Stimulated activated CD4-positive, alpha-beta T cell treated with anti-CD3 and anti-CD28 coated beads, Interleukin-15, amount 100 ng/mL, for 1 hour (primary cell): ENCODE data around the gene KIF16B.

ENCODE experiments used
- DNase-seq, 2 donors: peaks; one replicate each; pipeline ENCODE4 v3.0.0-alpha.2; 2020; ENCODE audit warnings: low read depth in 1 of 2, low spot score in 1 of 2

Gene KIF16B

DNA sequence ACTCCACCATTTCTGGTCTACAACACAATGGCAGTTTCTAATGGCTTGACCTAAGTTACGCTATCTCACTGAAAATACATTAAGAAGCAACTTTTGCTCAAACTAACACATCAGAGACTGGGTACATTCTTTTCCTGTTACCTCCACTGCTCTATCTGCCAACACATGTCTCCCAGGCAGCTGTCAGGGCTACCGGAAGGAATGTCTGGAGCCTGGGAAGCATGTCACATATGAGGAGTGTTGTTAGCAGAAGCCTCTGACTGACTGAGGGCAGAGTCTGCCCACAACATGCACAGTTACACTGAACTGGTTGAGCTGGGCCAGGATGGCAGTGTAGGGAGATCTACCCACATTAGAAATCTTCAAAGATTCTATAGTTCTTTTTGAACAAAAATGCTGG, 264.5 kb downstream of the KIF16B start:
- no peak for DNase-seq

DNA sequence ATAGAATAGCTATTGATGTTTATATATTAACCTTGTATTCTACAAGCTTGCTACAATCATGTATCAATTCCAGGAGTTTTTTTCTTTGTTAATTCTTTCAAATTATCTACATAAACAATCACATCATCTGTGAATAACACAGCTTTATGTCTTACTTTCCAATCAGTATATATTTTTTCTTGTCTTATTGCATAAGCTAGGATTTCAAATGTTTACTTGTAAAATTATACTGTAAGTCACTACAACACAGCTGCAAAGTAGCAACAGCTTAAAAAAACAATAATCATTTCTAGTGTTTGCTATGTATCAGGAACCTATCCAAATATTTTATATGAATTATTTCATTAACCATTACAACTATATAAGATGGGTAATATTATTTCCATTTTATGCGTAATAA, 270.4 kb downstream of the KIF16B start:
- no peak for DNase-seq

DNA sequence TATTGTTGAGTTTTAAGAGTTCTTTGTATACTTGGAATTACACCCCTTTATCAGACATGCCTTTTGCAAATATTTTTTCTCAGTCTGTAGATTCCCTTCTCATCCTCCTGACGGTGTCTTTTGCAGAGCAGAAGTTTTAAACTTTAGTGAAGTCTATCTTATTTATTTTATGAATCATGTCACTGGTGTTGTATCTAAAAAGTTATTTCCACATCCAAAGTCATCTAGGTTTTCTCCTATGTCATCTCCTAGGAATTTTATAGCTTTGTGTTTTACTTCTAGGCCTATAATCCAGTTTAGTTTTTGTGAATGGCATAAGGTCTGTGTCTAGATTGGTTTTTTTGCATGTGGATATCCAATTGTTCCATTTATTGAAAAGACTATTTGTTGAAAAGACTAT, 271.3 kb downstream of the KIF16B start:
- no peak for DNase-seq

DNA sequence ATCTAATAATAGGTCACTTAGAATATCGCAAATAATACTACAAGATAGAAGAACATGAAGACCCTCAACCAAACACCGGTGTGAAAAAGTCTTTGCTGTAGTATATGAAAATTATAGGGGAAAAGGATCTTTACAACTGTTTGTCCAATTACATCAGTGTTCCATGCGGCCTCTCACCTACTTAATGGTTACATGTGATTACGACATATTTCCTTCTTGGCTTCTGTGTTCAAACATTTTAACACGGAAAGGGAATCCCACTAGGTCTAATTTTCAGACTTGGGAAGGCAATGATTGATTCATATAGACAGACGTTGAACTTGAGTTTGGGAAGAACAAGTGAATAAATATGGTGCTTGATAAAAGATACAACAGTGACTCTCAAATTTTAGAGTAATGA, 273.4 kb downstream of the KIF16B start:
- no peak for DNase-seq

DNA sequence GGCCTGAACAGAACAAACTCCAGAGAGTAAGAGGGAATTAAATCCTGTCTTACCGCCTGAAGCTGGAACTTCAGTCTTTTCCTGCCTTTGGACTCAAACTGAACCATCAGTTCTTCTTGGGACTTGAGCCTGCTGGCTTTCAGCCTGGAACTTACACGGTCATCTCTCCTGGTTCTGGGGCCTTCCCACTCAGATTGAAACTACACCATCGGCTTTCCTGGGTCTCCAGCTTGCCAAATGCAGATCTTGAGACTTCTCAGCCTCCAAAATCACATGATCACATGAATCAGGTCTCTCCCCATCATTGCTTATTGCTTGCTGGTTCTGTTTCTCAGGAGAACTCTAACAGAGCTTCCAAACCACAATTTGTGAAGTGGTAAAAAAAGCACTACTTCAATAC, 276.3 kb downstream of the KIF16B start:
- DNase-seq: no peak

DNA sequence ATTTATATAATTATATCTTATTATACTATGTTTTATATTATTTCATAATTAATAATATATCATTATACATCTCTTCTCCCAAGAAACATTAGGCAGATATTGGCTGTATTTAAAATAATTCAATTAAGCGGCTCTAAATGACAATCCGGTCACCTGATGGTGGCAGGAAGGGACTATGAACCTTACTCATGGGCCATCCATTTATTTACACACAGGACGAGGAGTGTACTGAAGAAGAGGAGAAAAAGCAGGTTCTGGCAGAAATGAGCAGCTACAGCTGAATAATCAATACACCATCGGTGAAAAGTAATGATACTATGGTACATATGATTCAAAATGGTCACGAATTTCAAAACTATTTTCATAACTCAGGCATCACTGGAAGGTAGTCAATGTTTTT, 277.7 kb downstream of the KIF16B start:
- no peak for DNase-seq

DNA sequence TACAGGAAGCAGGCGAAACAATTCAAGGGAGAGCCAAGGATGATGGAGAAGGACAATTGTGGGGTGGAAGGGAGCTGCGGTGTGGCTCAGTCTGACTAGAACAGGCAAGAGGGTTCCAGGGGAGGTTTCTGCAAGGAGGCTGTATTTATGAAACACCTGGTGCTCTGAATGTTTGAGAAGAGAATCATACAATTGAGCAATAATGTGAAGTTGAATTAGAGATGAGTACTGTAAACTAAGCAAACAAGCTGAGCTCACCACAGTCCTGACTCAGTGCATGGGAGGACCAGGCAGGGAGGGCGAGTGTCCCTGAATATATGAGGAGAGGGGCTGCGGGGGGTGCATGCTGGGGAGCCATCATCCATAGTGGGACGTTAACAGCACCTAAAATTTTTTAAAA, 279.7 kb downstream of the KIF16B start:
- no peak for DNase-seq

DNA sequence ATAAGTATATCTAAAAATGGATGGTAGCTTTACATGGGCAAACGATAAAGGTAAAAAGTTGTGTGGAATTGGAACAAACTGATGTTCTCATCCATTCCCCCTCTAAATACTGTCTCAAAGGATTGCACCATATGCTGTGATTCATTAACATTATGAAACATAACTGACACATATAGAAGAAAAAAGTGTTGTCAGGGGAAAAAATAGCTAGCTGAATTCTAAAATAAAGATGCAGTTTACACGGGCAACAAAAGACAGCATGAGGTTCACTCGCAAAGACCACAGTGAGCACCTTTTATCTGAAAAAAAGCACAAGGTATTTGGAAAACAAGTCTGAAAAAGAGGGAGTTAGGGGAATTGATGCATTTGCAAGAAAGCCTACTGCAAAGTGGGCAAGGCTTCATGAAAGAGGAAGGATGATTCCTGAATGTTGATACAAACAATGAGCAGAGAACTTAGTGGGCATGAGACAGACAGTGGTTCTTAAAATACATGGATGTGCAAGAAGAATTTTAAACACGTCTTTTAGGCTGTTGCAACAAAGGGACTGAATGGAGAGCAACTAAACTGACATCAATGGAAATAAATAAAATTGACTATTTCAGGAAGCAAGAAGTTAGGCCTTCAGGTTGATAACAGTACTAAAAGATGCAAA, 280.9 kb downstream of the KIF16B start:
- no peak for DNase-seq

DNA sequence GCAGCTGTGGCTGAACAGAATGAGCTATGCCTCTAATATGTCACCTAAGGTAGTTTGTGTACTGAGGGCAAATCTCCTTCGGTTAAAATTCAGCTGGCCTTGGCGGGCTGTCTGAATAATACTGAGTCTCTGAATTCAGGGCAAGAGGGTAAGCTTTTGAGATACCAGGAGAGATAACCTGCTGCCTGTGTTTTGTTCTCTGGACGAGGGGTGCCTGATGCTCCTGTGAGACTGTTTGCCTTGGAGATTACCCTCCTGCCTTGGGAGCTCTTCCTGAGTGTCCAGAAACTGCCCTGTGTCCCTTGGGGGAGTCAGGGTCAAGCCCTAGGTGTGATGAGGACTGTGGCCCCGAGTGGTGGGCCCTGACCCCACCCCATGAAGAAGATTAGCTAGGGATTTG, 282.9 kb downstream of the KIF16B start:
- no peak for DNase-seq

DNA sequence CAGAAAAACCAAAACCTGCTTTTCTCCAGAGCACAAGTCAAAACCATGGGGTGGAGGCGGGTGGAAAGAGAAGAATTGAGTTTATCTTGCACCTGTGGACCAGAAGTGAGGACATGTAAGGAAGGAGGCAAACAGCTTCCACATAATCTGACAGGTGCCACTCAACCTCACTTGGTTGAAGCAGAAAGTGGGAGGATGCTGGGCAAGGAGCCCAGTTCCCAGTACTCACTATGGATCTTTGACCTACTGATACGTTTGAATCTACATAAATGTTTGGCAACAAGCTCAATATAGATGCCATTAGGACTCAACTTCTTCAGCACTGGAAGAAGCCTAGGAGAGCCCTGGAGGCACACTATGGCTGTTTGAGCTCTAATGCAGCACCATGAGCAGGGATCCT, 285.5 kb downstream of the KIF16B start:
- DNase-seq: no peak

DNA sequence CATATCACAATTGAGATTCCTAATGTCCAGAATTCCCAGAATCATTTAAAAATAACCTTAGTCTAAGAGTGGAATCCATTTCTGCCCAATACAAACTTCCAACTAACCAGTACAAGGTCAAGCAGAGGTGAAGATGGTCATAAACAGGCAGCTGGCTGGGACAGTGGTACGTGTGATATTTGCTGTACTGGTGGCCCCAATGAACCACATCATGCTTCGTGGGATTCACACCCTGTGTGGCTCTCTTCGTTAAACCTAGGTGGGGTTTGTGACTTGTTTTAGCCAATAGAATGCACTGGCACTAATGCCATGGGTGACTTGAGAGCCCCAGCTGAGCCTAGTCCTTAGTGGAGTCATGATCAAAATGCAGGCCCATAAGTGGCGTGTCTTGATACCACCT, 286.6 kb downstream of the KIF16B start:
- no peak for DNase-seq

DNA sequence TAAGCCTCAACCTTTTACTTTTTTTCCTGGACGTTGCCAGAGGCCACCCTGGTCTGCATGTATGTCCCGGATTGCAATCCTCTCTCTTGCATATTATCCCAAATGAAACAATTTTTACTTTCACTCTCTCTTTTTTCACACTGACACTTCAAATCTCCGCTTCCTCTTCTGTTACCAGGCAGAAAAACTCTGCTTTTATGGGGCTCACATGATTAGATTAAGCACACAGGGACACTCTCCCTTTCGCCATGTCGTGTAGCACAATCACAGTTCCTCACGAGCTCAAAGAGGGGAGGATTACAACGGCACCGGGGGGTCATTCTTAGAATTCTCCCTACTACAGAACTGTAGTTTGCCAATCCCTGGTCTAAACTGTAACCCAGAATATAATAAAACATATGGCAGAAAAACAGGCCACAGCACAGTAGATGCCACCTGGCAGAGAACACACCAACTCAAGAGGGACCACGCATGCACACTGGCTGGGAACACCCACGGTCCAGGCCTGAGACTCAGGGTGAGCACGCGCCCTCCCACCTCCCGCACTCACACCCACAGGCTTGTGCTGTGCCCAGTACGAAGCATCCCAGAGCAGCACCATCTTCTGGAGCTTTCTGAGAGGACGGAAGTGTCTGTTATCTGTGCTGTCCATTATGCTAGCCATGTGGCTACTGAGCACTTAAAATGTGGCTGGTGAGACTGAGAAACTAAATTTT, 288.7 kb downstream of the KIF16B start:
- DNase-seq: no peak

DNA sequence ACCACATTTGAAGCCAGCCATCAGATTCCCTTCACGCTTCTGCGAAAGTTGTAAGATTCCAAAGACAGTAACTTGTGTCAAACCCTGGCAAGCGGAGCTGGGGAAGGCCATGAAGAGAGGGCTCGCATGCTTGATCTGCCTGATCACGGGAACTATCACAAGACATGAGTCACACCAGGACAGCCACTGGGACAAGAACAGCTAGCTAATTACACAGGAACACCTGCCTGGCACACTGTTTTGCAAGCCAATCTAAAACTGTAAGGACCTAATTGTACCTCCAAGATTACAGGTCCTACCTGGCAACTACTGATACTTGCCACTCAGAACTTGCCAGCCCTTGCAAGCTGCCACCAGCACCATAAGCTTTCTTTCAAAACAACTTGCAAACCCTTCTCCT, 289.3 kb downstream of the KIF16B start:
- DNase-seq: no peak

DNA sequence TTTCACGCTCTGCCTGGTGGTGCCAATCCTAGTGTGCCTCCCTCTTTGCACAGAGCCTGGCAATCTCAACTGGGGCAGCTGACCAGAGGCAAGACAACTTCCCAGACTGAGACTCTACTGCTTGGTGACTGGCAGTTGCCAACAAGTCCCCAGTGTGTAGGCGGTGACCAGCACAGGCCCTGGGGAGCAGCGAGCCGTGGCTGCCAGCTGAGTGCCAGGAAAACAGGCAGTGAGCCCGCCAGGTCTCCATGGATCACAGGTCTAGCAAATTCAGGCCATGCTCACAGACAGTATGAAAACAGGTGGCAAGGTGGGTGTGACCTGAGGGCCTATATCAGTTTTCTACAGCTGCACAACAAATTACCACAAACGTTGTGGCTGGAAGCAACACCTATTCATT, 289.9 kb downstream of the KIF16B start:
- no peak for DNase-seq

DNA sequence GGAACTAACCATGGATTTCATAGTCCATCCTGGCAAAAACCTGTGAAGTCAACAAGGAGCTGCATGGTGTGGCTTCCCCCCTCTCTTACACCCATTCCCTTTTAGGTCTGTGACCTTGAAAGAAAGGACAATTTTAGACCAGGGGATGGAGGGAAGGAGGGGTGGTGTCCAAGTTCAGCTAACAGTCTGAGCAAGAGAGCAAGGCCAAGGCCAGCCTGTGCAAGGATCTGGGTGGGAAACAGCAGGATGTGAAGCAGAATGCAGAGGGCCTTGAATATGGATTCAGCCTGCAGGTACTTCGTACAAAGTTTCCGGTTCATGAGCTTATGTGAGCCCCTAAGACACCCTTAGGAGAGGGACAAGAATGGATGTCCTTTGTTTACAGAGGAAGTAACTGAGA, 293.0 kb downstream of the KIF16B start:
- DNase-seq: no peak

DNA sequence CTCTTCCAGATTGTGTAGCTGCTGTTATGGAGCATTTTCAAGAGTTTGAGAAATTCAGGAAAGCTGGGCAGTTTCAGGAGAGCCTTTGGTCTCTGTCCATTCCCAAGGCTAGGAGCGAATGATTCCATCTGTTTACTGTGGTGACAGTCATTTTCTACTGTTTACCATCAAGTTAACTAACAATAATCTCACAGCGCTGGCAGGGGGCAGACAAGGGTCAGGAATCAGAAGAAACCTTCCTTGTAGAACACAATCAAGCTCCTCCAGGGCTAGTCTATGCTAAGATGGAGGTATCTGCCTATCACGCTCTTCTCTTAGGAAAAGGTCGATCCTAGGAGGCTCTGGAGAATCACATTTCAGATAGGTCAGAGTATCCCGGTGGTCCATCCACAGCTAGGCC, 293.9 kb downstream of the KIF16B start:
- DNase-seq: no peak

DNA sequence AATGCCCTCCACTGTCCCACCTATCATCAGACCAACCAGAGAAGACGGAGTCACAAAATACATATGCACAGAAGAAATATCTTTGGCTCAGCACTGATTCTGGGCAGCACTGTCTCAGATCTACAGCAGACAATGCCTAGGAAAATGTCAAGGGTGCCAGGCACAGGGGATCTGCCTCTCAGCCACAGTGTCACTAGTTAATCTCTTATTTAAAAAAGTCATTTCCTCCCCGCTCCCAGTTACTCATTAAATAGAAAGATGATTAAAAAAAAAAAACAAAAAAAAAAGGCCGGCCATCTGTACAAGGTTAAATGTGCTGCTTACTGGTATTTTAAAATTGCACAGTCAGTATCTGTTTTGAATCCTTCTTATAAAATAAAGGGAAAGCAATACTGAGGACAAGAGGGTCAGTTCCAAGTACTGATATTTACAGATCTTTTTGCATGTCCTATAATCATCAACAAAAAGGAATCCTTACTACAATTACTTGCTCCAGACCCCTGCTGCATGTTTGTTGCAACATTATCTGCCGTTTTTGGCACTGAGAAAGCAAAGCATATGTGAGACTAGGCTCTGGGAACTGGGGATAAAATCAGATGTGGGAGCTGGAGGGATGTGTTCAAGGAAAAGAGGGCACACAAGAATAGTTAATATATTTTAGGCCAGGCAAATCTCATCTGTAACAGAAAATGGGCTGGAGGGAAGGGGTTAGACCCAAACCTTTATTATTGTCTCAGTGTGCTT, 299.3 kb downstream of the KIF16B start:
- no peak for DNase-seq

DNA sequence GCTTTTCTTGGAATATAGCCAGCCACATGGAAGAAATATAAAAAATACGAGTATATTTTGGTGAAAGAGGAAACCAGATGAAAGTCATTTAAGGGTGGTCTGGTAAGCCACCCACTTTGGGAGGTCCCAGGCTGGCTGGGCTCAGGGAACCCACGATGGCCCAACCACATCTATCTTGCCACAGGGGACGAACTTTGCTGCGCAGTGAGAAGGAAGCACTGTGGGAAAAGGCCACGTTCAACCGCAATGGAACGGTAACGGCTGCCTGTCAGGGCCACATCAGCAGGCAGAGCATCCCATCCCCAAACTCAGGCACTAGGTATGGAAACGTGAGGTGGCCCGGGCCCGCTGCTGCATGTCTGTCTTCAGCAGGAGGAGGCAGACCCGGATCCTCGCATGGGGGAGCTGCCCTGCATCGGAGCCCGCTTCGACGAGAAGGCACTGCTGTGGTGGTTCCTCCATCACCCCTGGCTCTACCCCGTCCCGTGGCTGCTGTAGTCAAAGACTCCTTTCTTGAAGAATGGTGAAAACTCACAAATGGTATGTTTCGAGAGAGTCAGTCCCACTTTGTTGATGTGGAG, 300.4 kb downstream of the KIF16B start:
- no peak for DNase-seq

DNA sequence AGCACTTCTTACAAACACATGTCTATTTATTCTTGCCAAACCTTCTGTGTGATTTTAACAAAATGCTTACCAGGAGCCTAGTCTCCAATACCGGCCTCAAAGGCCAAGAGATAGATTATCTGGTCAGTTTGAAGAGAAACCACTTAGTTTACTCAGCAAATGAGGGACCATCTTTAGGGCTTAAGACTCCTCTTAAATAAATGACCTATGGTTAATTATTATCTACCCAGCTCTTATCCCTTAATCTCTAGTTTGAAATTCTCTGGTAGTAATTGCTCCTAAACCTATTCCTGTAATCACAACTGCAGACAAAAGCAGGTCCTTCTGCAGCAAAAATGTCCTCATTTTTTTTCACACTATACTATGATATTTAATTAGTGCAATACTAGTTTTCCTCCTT, 301.8 kb downstream of the KIF16B start:
- no peak for DNase-seq

DNA sequence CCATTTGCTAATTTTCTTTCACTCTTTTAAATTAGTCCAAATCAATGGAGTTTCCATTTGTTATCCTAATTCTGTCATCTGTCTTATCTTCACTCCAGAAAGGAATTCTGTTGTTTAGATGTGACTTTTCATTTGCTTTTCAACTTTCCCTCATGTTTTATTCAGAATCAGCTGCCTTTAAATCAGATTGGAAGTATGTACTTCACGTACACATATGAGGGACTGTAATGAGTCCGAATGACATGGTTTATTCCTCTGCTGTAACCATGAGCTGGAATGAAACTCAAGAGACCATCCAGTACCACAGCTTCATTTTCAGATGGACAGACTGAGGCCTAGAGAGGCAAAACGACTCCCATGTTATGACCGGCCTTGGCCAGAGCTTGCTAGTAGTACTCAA, 302.3 kb downstream of the KIF16B start:
- no peak for DNase-seq

DNA sequence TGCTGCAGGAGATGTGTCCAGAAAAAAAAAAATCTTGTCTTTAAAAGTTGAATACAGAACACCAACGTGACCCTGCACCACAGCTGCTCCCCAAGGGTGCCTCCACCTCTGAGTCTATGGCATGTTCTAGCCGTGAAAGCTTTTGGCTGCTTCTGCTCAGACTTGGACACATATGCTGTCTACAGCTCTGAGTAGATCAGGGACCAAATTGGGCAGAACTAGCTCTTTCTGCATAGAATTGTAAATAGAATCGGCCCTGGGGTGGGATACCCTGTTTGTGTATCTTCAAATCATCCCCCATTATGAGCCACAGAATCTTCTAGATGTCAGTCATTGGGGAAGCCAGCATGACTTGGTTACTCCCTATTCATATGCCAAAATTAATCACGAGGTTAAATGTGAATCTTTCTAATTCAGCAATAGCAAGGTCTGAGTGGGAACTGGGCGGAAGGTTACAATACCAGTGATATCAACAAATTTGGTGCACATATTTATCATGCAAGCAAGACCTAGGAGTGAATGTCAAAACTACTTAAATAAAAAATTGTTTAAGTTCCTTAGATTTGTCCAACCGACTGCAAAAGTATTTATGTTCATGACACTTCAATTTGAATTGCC, 302.8 kb downstream of the KIF16B start:
- no peak for DNase-seq

DNA sequence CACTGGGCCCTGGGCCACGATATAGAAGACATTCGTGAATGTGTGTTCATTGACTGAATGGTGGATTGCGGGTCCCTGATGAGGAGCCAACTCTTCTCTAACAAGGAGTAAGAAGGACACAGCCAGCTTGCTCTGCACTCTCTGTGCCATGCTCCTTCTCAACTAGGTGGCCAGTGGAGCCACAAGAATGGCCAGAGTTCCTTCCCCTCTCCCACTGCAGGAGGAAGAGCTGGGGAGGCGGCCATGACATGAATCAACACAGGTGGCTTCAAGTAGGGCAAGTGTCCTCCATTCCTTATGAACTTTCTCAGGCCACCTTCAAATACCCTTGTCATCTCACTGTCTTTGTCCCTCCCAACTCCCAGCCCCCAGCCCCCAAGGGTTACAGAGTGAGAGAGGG, 305.7 kb downstream of the KIF16B start:
- DNase-seq: no peak
